ENCODE results near the gene DCST1. TPM values are rescaled to one million over a fixed set of nuclear protein-coding genes. Genes with fewer than 3 reads are reported as not detected.
A peak's percentile ranks its signal among the peaks of the same experiment; 100 is the strongest.

The DCST1 gene
- total and polyA plus RNA-seq, 2 of the 13 experiments (the other 11 are each of a cell fraction or from before 2014, with no cell fraction given) = 0.04 TPM; not detected in 1

GRCh38 chr1:155082301-155083051 lies 48.9 kb downstream of the DCST1 start (continued):
- TF ChIP-seq ZNF687 (CRISPR knock-in tag; IDR thresholded peaks at IDR 0.05) (peak; percentile 45), HOMEZ (CRISPR knock-in tag; IDR thresholded peaks at IDR 0.05; ENCODE audit: low read depth) (no peak)

- intact Hi-C loops (cut with micrococcal nuclease; ENCODE audit: unreplicated experiment) = loop anchor here (5.0 to 10.0 kb wide), 2 partner anchors 36 to 178 kb away; no protein-coding TSS in a partner anchor
- Histone ChIP-seq H3K4me3 (replicated peaks in 1 of 3; ENCODE audit: insufficient read depth in 1 of 3, low read depth in 2 of 3, low read length in 3 of 3) (peak overlapping the region in 1 of 3 experiments; percentile 70; a peak in 1 of 6 replicates), H3K4me2 (ENCODE audit: low read depth, low read length) (peak overlapping the region; percentile 90; the same call in 1 of the 2 replicates)
Observed at GRCh38 chr1:155083052-155083541, 49.5 kb downstream of the DCST1 start.

More at GRCh38 chr1:155083052-155083541, 49.5 kb downstream of the DCST1 start:
- FAIRE-seq (no peak), ATAC-seq (no peak), DNase-seq (ENCODE audit: low spot score) (no peak)
- H3K9me3 ChIP-seq (ENCODE audit: low read length) = no peaks in the 10 kb centered on the region
- WGBS (ENCODE audit: low lambda C conversion rate) = 10% methylated on average over 2 of the region's 6 CpGs
- no TSS peak for BruUV-seq (replicated peaks)
- H3K36me3 ChIP-seq (replicated peaks in 1 of 2; ENCODE audit: control insufficient read depth in 1 of 2, insufficient read depth in 2 of 2, low read length in 2 of 2) = no peaks in the 10 kb centered on the region
- no peak overlapping the region for H2AFZ ChIP-seq (ENCODE audit: low read length)
- POLR2A ChIA-PET = no interaction called here
- peaks cover 88% of the 10 kb centered on the region for H3K4me1 ChIP-seq (ENCODE audit: insufficient read depth, low read length)
- peaks cover 27 to 62% of the 10 kb centered on the region in 2 experiments for H3K27me3 ChIP-seq (ENCODE audit: control insufficient read depth in 1 of 2, insufficient read depth in 2 of 2, low read length in 2 of 2)
- H4K20me1 ChIP-seq (ENCODE audit: insufficient read depth, low read length) = peaks cover 4% of the 10 kb centered on the region; the same call in 1 of the 2 replicates
- no peaks in the 10 kb centered on the region for H3K79me2 ChIP-seq (ENCODE audit: insufficient read depth, low read length)
- in situ Hi-C loops (cut with HindIII; ENCODE audit: extremely low pct_ligation_motif_present, low pct_unique_long_range_greater_than_20kb) = no loop called here
- H3K27ac ChIP-seq (ENCODE audit: extremely low read length, insufficient read depth, low read length) = no peak overlapping the region
- no peak overlapping the region for H3K9ac ChIP-seq (ENCODE audit: insufficient read depth, low read depth, low read length)
- CTCF ChIA-PET (ENCODE audit: low intra/inter-chr PET ratio, low total read pairs) = interaction anchor here (1.4 to 2.9 kb wide), 5 partner anchors 20 to 84 kb away, joined by 3 to 39 read pairs (median 7); partner anchors contain the start of genes EFNA4 and ZBTB7B
- no peak for TF ChIP-seq POLR2A (IDR thresholded peaks at IDR 0.05; ENCODE audit: insufficient read depth in 1 of 2, low read depth in 2 of 2, low read length in 2 of 2)
- TF ChIP-seq ZNF644 (CRISPR knock-in tag; IDR thresholded peaks at IDR 0.05; ENCODE audit: low read depth) = no peak
- TF ChIP-seq SRSF9 (IDR thresholded peaks at IDR 0.05; ENCODE audit: borderline replicate concordance, insufficient read depth, low read depth, low read length, poor library complexity, severe bottlenecking) = no peak
- TF ChIP-seq CHCHD3 (CRISPR knock-in tag; IDR thresholded peaks at IDR 0.05) = no peak
- TF ChIP-seq FIP1L1 (IDR thresholded peaks at IDR 0.05; ENCODE audit: borderline replicate concordance, insufficient read depth, low read depth, low read length) = no peak
